Measurements from ENCODE around the gene LRRK2.

The LRRK2 gene

DNA sequence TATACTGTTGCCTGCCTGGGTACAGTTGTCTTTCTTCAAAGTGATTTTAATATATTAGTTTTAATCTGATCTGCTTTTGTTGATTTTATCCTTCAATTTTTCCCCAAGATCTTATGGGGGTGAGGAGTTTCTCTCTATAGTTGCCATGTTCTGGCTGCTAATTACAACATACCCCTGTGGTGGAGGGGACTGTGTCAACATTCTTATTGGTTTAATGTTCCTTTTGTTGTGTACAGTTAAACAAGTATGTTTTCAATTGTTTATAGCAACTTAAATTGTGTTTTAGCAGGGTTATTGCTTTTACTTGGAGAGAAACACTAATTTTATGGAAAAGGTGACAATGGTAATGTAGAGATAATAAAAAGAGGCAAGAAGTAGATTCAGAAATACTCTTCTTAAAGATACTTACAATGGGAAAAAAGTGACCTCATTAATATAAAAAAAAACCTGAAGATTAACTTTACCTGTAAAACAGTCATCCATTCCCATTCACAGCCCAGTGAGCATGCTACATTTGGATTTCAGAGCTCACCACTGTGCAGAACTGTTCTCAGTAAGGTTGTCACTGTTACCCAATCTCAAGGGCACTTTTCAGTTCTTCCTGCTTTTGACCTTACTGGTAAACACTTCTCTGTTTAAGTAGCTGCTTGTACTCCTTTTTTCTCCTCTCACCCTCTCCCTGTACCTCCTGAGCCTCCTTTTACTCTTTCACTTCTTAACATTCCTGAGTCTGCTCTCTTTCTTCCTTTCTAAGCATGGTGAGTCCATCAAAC, 8.1 kb upstream of the LRRK2 start:
- H3K9me3 ChIP-seq (ENCODE audit: low read length): no peaks in the 10 kb centered on the region
- H3K27ac ChIP-seq (ENCODE audit: low read depth, low read length): no peak overlapping the region
- H3K27me3 ChIP-seq (ENCODE audit: control insufficient read depth in 1 of 2, insufficient read depth in 2 of 2, low read length in 2 of 2): no peaks in the 10 kb centered on the region
- H3K36me3 ChIP-seq (ENCODE audit: insufficient read depth, low read length): no peaks in the 10 kb centered on the region
- H3K4me3 ChIP-seq (ENCODE audit: low read depth in 1 of 2, low read length in 2 of 2): no peak overlapping the region
- no peaks in the 10 kb centered on the region for H3K4me1 ChIP-seq (ENCODE audit: insufficient read depth, low read length)
- H3K9ac ChIP-seq (ENCODE audit: low read length): no peak overlapping the region

DNA sequence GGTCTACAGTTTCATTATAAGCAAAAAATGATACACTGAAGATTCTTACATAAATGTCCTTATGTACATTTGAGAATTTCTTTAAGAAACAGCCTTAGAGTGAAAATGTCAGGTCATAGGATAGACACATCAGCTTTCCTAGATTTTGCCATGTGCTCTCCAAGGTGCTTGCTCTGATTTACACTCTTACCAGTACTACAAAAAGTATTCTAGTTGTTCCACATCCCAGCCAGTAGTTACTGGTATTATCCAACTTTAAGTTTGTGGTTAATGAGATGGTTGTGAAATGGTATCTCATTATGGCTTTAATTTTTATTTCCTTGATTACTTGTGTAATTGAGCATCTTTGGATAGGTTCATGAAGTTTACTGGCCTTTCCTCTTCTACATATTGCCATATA, 5.0 kb upstream of the LRRK2 start:
- Histone ChIP-seq H3K4me1 (ENCODE audit: insufficient read depth, low read length) (peaks cover 6% of the 10 kb centered on the region), H3K27me3 (ENCODE audit: control insufficient read depth in 1 of 2, insufficient read depth in 2 of 2, low read length in 2 of 2) (no peaks in the 10 kb centered on the region), H3K4me3 (ENCODE audit: low read depth in 1 of 2, low read length in 2 of 2) (no peak overlapping the region), H3K27ac (ENCODE audit: low read depth, low read length) (no peak overlapping the region), H3K9me3 (ENCODE audit: low read length) (no peaks in the 10 kb centered on the region), H3K36me3 (ENCODE audit: insufficient read depth, low read length) (no peaks in the 10 kb centered on the region), H3K9ac (ENCODE audit: low read length) (no peak overlapping the region)

DNA sequence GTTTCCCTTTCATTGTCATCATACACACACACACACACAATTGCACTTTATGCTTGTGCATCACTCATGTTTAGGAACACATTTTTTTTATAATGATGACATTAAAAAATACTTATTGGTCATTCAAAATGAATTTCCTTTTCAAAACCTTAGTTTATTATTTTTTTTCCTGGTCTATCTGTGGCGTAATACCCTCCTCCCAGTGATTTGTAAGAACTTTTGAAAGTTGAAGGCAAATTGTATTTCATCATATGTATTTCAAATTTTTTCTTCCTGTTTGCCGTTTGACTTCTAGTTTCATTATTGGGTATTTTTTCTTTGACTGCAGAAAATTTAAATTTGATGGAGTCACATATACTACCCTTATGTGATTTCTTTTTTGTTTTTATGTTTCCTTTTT, 2.5 kb upstream of the LRRK2 start:
- Histone ChIP-seq H3K4me3 (ENCODE audit: low read depth in 1 of 2, low read length in 2 of 2) (no peak overlapping the region), H3K4me1 (ENCODE audit: insufficient read depth, low read length) (peaks cover 12% of the 10 kb centered on the region), H3K9ac (ENCODE audit: low read length) (no peak overlapping the region), H3K27ac (ENCODE audit: low read depth, low read length) (no peak overlapping the region), H3K36me3 (ENCODE audit: insufficient read depth, low read length) (no peaks in the 10 kb centered on the region), H3K27me3 (ENCODE audit: control insufficient read depth in 1 of 2, insufficient read depth in 2 of 2, low read length in 2 of 2) (no peaks in the 10 kb centered on the region), H3K9me3 (ENCODE audit: low read length) (no peaks in the 10 kb centered on the region)

DNA sequence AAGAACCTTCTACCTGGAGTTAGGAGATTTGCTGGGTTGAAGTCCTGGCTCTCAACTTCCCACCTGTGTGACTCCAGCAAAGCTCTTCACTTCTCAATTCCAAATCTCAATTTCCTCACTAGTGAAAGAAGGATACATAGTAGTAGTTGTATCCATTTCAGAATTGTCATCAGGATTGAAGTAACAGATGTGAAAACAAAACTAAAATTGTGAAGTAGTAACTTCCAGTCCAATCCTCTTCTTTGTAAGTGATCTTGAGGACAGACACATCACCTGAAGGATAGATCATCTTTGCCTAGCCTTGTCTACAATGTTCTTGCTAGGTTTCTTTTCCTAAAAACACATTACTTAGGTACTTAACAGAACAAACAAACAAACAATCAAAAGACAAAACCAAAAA, 1.2 kb upstream of the LRRK2 start:
- no peaks in the 10 kb centered on the region for H3K9me3 ChIP-seq (ENCODE audit: low read length)
- peak overlapping the region; percentile 91 to 96 for H3K4me3 ChIP-seq (ENCODE audit: low read depth in 1 of 2, low read length in 2 of 2)
- peak overlapping the region; percentile 74 for H3K27ac ChIP-seq (ENCODE audit: low read depth, low read length)
- H3K27me3 ChIP-seq (ENCODE audit: control insufficient read depth in 1 of 2, insufficient read depth in 2 of 2, low read length in 2 of 2): no peaks in the 10 kb centered on the region
- H3K9ac ChIP-seq (ENCODE audit: low read length): peak overlapping the region; percentile 99
- peaks cover 12% of the 10 kb centered on the region for H3K4me1 ChIP-seq (ENCODE audit: insufficient read depth, low read length)
- no peaks in the 10 kb centered on the region for H3K36me3 ChIP-seq (ENCODE audit: insufficient read depth, low read length)

DNA sequence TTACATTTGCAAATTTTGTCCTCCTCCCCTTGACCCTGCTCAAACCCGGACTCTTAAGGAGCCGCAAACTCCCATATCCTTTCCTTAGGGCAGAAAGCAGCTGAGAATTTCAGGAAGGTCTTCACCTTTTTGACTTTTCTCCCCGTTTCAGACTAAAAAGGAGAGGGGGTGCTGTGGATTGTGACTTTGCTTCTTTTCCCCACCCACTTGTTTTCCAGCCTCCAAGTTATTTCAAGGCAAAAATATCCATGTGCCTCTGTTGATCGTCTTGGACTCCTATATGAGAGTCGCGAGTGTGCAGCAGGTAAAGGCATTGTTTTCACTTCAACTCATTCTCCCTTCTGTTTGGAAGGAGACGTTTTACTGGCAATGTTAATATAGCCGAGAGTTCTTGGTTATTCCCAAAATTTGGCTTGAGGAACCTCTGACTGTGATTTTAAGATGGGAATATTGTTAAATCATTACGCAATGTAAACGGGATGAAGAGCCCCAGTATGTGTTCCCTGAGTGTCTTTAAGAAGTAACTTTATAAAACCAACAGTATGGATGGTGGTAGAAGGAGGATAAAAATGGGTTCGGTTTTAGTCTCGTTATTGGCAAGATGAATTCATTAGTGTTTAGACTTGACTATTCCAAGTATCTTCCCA, 663 bp downstream of the LRRK2 start:
- Histone ChIP-seq H3K4me1 (ENCODE audit: insufficient read depth, low read length) (peaks cover 12% of the 10 kb centered on the region), H3K36me3 (ENCODE audit: insufficient read depth, low read length) (no peaks in the 10 kb centered on the region), H3K9ac (ENCODE audit: low read length) (peak overlapping the region; percentile 99), H3K4me3 (ENCODE audit: low read depth in 1 of 2, low read length in 2 of 2) (peak overlapping the region; percentile 91 to 96), H3K27ac (ENCODE audit: low read depth, low read length) (peak overlapping the region; percentile 74), H3K9me3 (ENCODE audit: low read length) (no peaks in the 10 kb centered on the region), H3K27me3 (ENCODE audit: control insufficient read depth in 1 of 2, insufficient read depth in 2 of 2, low read length in 2 of 2) (no peaks in the 10 kb centered on the region)

DNA sequence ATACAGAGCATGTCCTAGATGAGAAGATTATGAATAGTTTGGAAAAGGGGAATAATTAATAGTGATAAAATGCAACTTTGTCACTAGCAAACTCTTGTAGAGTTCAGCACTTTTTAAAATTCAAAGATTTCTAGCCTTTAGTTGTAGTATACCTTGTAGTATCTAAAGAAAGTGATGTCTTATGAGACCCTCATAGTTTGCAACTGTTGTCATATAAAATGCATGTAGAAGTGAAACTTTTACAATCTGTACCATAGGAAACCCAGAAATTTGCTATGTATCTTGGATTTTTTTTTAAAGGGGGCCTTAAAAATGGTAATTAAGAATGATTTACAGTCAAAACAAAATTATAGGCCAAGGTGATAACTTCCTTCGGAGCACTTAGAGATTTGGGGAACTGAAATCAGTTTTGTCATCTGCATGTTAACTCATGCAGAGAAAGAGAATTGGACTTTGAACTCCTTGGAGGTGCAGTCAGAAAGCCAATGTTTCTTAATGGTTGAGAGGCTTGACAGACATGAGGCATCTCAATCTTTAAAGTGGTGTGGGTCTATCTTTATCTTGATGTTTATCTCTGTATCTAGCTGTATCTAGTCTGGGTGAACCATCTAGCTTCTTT, 1.3 kb downstream of the LRRK2 start:
- Histone ChIP-seq H3K4me3 (ENCODE audit: low read depth in 1 of 2, low read length in 2 of 2) (peak overlapping the region; percentile 91 to 96), H3K9me3 (ENCODE audit: low read length) (no peaks in the 10 kb centered on the region), H3K27ac (ENCODE audit: low read depth, low read length) (peak overlapping the region; percentile 74), H3K9ac (ENCODE audit: low read length) (peak overlapping the region; percentile 99), H3K4me1 (ENCODE audit: insufficient read depth, low read length) (peaks cover 12% of the 10 kb centered on the region), H3K36me3 (ENCODE audit: insufficient read depth, low read length) (no peaks in the 10 kb centered on the region), H3K27me3 (ENCODE audit: control insufficient read depth in 1 of 2, insufficient read depth in 2 of 2, low read length in 2 of 2) (no peaks in the 10 kb centered on the region)

DNA sequence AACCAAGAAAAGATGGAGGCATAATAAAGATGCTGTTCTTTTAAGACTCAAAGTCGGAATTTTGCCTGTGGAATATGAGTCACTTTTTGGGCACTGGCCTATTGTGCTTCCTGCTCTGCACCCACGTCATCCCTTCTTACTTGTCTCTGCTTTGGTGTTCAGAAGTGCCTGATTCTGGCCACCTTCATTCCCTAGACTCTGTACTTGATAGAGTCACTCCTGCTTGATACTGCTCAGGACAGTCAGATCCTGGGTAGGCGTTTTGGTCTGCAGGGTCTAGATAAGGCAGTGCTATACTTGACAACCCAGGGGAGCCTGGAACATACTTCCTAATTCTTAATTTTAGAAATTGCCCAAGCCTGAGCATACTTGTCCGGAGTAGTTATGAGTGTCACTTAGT, 1.9 kb downstream of the LRRK2 start:
- Histone ChIP-seq H3K4me3 (ENCODE audit: low read depth in 1 of 2, low read length in 2 of 2) (peak overlapping the region in 1 of 2 donors; percentile 96), H3K27ac (ENCODE audit: low read depth, low read length) (peak overlapping the region; percentile 74), H3K27me3 (ENCODE audit: control insufficient read depth in 1 of 2, insufficient read depth in 2 of 2, low read length in 2 of 2) (no peaks in the 10 kb centered on the region), H3K9ac (ENCODE audit: low read length) (no peak overlapping the region), H3K9me3 (ENCODE audit: low read length) (no peaks in the 10 kb centered on the region), H3K4me1 (ENCODE audit: insufficient read depth, low read length) (peaks cover 12% of the 10 kb centered on the region), H3K36me3 (ENCODE audit: insufficient read depth, low read length) (no peaks in the 10 kb centered on the region)

DNA sequence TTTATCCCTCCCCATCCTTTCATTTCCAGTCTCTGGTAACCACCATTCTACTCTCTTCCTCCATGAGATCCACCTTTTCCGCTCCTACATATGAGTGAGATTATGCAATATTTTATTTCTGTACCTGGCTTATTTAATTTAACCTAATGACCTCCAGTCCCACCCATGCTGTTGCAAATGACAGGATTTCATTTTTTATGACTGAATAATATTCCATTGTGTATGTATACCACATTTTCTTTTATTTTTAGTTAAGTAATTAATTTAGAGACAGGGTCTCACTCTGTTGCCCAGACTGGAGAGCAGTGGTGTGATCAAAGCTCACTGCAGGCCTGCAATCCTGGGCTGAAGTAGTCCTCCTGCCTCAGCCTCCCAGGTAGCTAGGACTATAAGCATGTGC, 2.6 kb downstream of the LRRK2 start:
- no peaks in the 10 kb centered on the region for H3K27me3 ChIP-seq (ENCODE audit: control insufficient read depth in 1 of 2, insufficient read depth in 2 of 2, low read length in 2 of 2)
- peaks cover 12% of the 10 kb centered on the region for H3K4me1 ChIP-seq (ENCODE audit: insufficient read depth, low read length)
- H3K36me3 ChIP-seq (ENCODE audit: insufficient read depth, low read length): no peaks in the 10 kb centered on the region
- no peak overlapping the region for H3K27ac ChIP-seq (ENCODE audit: low read depth, low read length)
- H3K9ac ChIP-seq (ENCODE audit: low read length): no peak overlapping the region
- H3K9me3 ChIP-seq (ENCODE audit: low read length): no peaks in the 10 kb centered on the region
- H3K4me3 ChIP-seq (ENCODE audit: low read depth in 1 of 2, low read length in 2 of 2): no peak overlapping the region

DNA sequence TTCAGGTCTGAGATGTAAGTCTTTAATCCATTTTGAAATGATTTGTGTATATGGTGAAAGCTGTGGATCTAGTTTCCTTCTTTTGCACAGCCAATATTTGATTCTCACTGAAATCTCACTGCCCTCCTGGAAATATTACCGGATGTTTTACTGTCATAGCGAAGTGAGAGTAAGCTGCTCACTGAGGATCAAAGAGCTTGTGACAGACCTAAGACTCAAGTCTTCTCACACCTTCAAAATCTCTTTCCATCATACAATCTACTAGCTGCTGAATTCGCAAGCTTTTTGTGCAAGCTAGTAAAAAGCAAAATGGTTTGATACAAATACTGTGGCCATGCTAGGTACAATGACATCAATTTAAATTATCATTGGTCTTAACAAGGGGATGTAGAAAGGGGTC, 3.9 kb downstream of the LRRK2 start:
- Histone ChIP-seq H3K27ac (ENCODE audit: low read depth, low read length) (no peak overlapping the region), H3K4me1 (ENCODE audit: insufficient read depth, low read length) (peaks cover 7% of the 10 kb centered on the region), H3K9ac (ENCODE audit: low read length) (no peak overlapping the region), H3K9me3 (ENCODE audit: low read length) (no peaks in the 10 kb centered on the region), H3K4me3 (ENCODE audit: low read depth in 1 of 2, low read length in 2 of 2) (no peak overlapping the region), H3K27me3 (ENCODE audit: control insufficient read depth in 1 of 2, insufficient read depth in 2 of 2, low read length in 2 of 2) (no peaks in the 10 kb centered on the region), H3K36me3 (ENCODE audit: insufficient read depth, low read length) (peaks cover 5% of the 10 kb centered on the region)

DNA sequence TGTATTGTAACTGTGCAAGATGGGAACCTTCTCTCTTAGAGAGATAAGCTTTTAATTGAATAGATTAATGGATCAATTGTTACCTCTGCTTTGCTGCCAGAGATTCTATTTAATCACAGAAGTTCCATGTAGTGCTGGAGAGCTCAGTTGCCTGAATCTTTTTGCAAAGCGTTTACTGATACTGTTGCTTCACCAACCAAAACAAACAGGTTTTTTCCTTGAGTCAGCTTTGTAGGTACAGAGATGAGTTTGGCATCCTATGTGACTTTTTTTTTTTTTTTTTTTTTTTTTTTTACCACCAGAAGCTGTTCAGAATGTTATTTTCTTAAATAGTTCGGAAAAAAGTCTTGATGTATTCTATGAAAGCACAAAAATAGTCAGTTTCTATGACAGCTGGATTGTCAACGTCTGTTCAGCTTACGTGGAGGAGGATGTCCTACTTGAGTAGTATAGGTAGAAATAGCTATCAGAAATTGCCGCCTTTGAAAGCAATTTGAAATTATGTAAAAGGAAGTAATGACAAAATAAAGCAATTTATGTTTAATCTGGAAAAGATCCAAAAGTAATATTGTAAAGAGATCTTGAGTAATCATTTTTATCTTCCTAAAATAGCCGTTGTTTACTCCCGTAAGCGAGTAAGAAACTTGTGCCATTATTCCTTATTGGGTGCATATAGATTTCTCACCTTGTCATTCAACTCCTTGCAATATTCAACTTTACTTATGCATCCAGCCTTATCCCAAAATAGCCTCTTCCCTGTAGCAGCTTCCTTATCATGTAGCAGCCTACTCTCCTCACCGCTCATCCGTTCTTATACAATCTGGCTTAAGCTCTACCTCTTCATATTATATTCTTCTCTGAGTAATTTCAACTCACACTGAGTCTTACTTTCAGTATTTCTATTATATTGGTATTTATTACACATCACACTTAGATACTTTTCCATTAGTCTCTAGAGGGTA, 5.2 kb downstream of the LRRK2 start:
- H3K27ac ChIP-seq (ENCODE audit: low read depth, low read length): no peak overlapping the region

DNA sequence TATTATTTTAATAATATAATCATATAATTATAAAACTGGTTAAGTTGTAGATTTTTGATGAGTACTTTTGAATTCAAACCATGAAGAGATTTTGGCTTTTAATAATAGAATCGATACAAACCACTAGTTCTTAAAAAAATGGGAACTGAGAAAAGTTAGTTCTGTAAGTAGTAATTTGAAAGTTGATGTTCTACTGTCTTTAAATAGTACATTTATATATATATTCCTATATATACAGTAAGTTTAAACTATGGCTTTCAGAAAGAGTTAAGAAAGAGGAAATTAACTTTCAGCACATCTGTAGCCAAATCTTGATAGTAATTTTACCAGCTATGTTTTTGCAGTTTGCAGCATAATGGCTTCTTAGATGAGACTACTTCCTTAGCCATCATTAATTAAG, 7.8 kb downstream of the LRRK2 start:
- H3K9ac ChIP-seq (ENCODE audit: low read length): no peak overlapping the region
- H3K4me3 ChIP-seq (ENCODE audit: low read depth in 1 of 2, low read length in 2 of 2): no peak overlapping the region
- H3K27ac ChIP-seq (ENCODE audit: low read depth, low read length): no peak overlapping the region
- H3K9me3 ChIP-seq (ENCODE audit: low read length): no peaks in the 10 kb centered on the region
- H3K4me1 ChIP-seq (ENCODE audit: insufficient read depth, low read length): no peaks in the 10 kb centered on the region
- H3K27me3 ChIP-seq (ENCODE audit: control insufficient read depth in 1 of 2, insufficient read depth in 2 of 2, low read length in 2 of 2): no peaks in the 10 kb centered on the region
- peaks cover 14% of the 10 kb centered on the region for H3K36me3 ChIP-seq (ENCODE audit: insufficient read depth, low read length)

More for the DNA sequence above, 5.2 kb downstream of the LRRK2 start:
- Histone ChIP-seq H3K9me3 (ENCODE audit: low read length) (no peaks in the 10 kb centered on the region), H3K27me3 (ENCODE audit: control insufficient read depth in 1 of 2, insufficient read depth in 2 of 2, low read length in 2 of 2) (no peaks in the 10 kb centered on the region), H3K9ac (ENCODE audit: low read length) (no peak overlapping the region), H3K4me1 (ENCODE audit: insufficient read depth, low read length) (peaks cover 6% of the 10 kb centered on the region), H3K4me3 (ENCODE audit: low read depth in 1 of 2, low read length in 2 of 2) (no peak overlapping the region), H3K36me3 (ENCODE audit: insufficient read depth, low read length) (peaks cover 7% of the 10 kb centered on the region)

All from muscle layer of colon (tissue), 2 donors.